Endothelial cell of umbilical vein (primary cell): ENCODE results near the gene NPLOC4. TPM values are rescaled to one million over a fixed set of nuclear protein-coding genes. Genes with fewer than 3 reads are reported as not detected.
"Not testable (repeated sequence)": the region's sequence is repeated elsewhere in the genome, so short reads cannot be mapped to it uniquely, and the experiment has no call there.

Experiments used
- BruUV-seq: library from RNA; stranded (reverse); fragments of 400-500 nt; replicated peaks from 2 replicates; lab custom pipeline; 2021; lab: Mats Ljungman, UMichigan
- CTCF ChIA-PET: fragments of 300-600, 350-600 bp; sonication (Branson Sonifier 250); formaldehyde crosslinking; loops from one replicate; lab custom pipeline; 2021; ENCODE audit warnings: antibody characterized with exemption, inconsistent platforms; lab: Charles Lee
- POLR2A ChIA-PET: fragments of 300-600, 350-600 bp; sonication (Branson Sonifier 250); formaldehyde crosslinking; loops from one replicate; lab custom pipeline; 2021; ENCODE audit warnings: antibody characterized with exemption, inconsistent platforms; lab: Charles Lee
- DNase-seq: peaks from one replicate; pipeline ENCODE4 v3.0.0-alpha.2; 2011; ENCODE audit warnings: low read depth, low spot score
- FAIRE-seq: peaks from 2 replicates; lab custom pipeline; 2011; peaks lifted over from hg19 to GRCh38; lab: Jason Lieb, UNC
- H2AFZ ChIP-seq: 2 replicates; pipeline ENCODE4 v1.6.0; 2012; ENCODE audit warnings: low read depth, low read length, control low read depth, inconsistent platforms
- H3K27ac ChIP-seq: 2 replicates; pipeline ENCODE4 v1.5.1; 2011; ENCODE audit warnings: low read depth, mild to moderate bottlenecking, control low read depth, low read length, moderate library complexity; ENCODE audit not compliant: insufficient read depth
- H3K27me3 ChIP-seq, 2 experiments: 2 replicates each; pipeline versions ENCODE4 v1.6.0 to v1.6.1; 2011; ENCODE audit warnings: low read length in 2 of 2, mixed read lengths in 1 of 2; ENCODE audit not compliant: control insufficient read depth in 2 of 2, insufficient read depth in 2 of 2
- H3K36me3 ChIP-seq, 2 experiments: 2 replicates in 1 of 2; 3 replicates in 1 of 2; pipeline ENCODE4 v1.5.1; 2011; ENCODE audit warnings: low read length in 2 of 2, mild to moderate bottlenecking in 1 of 2, moderate library complexity in 1 of 2; ENCODE audit not compliant: control insufficient read depth in 2 of 2, insufficient read depth in 2 of 2; ENCODE audit errors: extremely low read depth in 1 of 2
- H3K4me1 ChIP-seq: 3 replicates; pipeline ENCODE4 v1.5.1; 2011; ENCODE audit warnings: mild to moderate bottlenecking, low read length; ENCODE audit not compliant: control insufficient read depth, insufficient read depth; ENCODE audit errors: extremely low read depth
- H3K4me2 ChIP-seq: 2 replicates; pipeline ENCODE4 v1.6.1; 2011; ENCODE audit warnings: low read length, control low read depth, mixed read lengths; ENCODE audit not compliant: insufficient read depth
- H3K4me3 ChIP-seq, 3 experiments: fragments of 200-600 bp in 1 of 3; sonication (generic), shearing (Covaris generic) in 1 of 3; replicated peaks in 1 of 3; 2 replicates each; pipeline ENCODE4 v1.5.1; 2011 to 2016; ENCODE audit warnings: control low read depth in 3 of 3, low read length in 3 of 3, mild to moderate bottlenecking in 2 of 3, inconsistent platforms in 1 of 3, low read depth in 1 of 3, moderate library complexity in 1 of 3; ENCODE audit not compliant: insufficient read depth in 1 of 3
- H3K79me2 ChIP-seq: 2 replicates; pipeline ENCODE4 v1.6.0; 2012; ENCODE audit warnings: low read length, inconsistent platforms; ENCODE audit not compliant: control insufficient read depth, insufficient read depth
- H3K9ac ChIP-seq: replicated peaks from 2 replicates; pipeline ENCODE3; 2011; ENCODE audit warnings: low read length, control low read depth; ENCODE audit not compliant: insufficient read depth; ENCODE audit errors: extremely low read depth
- H3K9me1 ChIP-seq: replicated peaks from 3 replicates; pipeline ENCODE4 v1.6.0; 2011; ENCODE audit warnings: mild to moderate bottlenecking, low read length; ENCODE audit not compliant: control insufficient read depth, insufficient read depth; ENCODE audit errors: extremely low read depth
- H3K9me3 ChIP-seq: replicated peaks from 2 replicates; pipeline ENCODE4 v1.5.1; 2012; ENCODE audit warnings: low read length, inconsistent platforms; ENCODE audit not compliant: control insufficient read depth, insufficient read depth
- H4K20me1 ChIP-seq: replicated peaks from 2 replicates; pipeline ENCODE3; 2011; ENCODE audit warnings: mild to moderate bottlenecking, low read length; ENCODE audit not compliant: control insufficient read depth, insufficient read depth; ENCODE audit errors: extremely low read depth
- CTCF ChIP-seq, 2 donors: IDR thresholded peaks; 1 replicate in 1 of 2; 2 replicates in 1 of 2; pipeline ENCODE4 v1.5.1; 2011; ENCODE audit warnings: low read length in 2 of 2, mild to moderate bottlenecking in 2 of 2, moderate library complexity in 2 of 2, control low read depth in 1 of 2, inconsistent platforms in 1 of 2, low read depth in 1 of 2; ENCODE audit not compliant: insufficient read depth in 1 of 2; ENCODE audit errors: extremely low read depth in 1 of 2
- EZH2 ChIP-seq: IDR thresholded peaks from 2 replicates; pipeline ENCODE4 v1.6.1; 2012; ENCODE audit warnings: borderline replicate concordance, low read depth, mild to moderate bottlenecking, moderate library complexity, low read length, inconsistent platforms; ENCODE audit not compliant: severe bottlenecking
- FOS ChIP-seq: IDR thresholded peaks from 2 replicates; pipeline ENCODE4 v1.6.1; 2011; ENCODE audit warnings: mild to moderate bottlenecking, low read length, moderate library complexity, borderline replicate concordance; ENCODE audit not compliant: insufficient read depth
- GATA2 ChIP-seq: IDR thresholded peaks from 2 replicates; pipeline ENCODE4 v1.7.0; 2011; ENCODE audit warnings: low read depth, mild to moderate bottlenecking, moderate library complexity, mixed read lengths, low read length; ENCODE audit not compliant: insufficient read length, insufficient read depth
- JUN ChIP-seq: IDR thresholded peaks from 2 replicates; pipeline ENCODE4 v1.6.1; 2011; ENCODE audit warnings: borderline replicate concordance, low read depth; ENCODE audit not compliant: insufficient read length, insufficient read depth
- MAX ChIP-seq: IDR thresholded peaks from 2 replicates; pipeline ENCODE4 v1.6.1; 2011; ENCODE audit not compliant: insufficient read depth, insufficient read length
- MYC ChIP-seq: IDR thresholded peaks from one replicate; pipeline ENCODE4 v1.6.1; 2011; ENCODE audit warnings: mild to moderate bottlenecking, low read depth, low read length
- POLR2A ChIP-seq: IDR thresholded peaks from 2 replicates; pipeline ENCODE4 v1.6.1; 2012; ENCODE audit warnings: low read depth, mild to moderate bottlenecking, control low read depth, low read length
- POLR2AphosphoS5 ChIP-seq: IDR thresholded peaks from 2 replicates; pipeline ENCODE4 v1.6.1; 2012; ENCODE audit warnings: low read depth, mild to moderate bottlenecking, control low read depth, low read length, moderate library complexity; ENCODE audit not compliant: insufficient read depth
- dilution Hi-C: fragments of 300-500 bp; cut with MboI; formaldehyde crosslinking; loops from one replicate; pipeline ENCODE4 v1.15.0; 2019; ENCODE audit warnings: low sequenced_read_pairs; ENCODE audit not compliant: extremely low pct_ligation_motif_present
- intact Hi-C: fragments of 100-400 bp; cut with micrococcal nuclease; formaldehyde crosslinking; loops from one replicate; pipeline ENCODE4 v1.10.0; 2022
- polyA plus RNA-seq, 4 experiments: library from polyadenylated mRNA; depleted of rRNA in 3 of 4; stranded (reverse) in 3 of 4; unstranded in 1 of 4; fragments of >200 nt; gene quantifications; 2 replicates each; pipeline versions ENCODE4 v1.2.1 to v1.2.3, GENCODE V29; 2011 to 2012; ENCODE audit warnings: missing spikeins in 1 of 4
- total RNA-seq: library from RNA; stranded (reverse); gene quantifications from 2 replicates; pipeline ENCODE4 v1.2.3, GENCODE V29; 2021

Gene NPLOC4
- total and polyA plus RNA-seq, 2 donors (not counting 3 experiments of a cell fraction or from before 2014, with no cell fraction given): 150 to 175 TPM

- H3K36me3 ChIP-seq: no peaks in the 10 kb centered on the region
- TF ChIP-seq FOS: no peak
- TF ChIP-seq GATA2: no peak
- TF ChIP-seq CTCF (IDR thresholded peaks at IDR 0.05; ENCODE audit: extremely low read depth in 1 of 2, insufficient read depth in 1 of 2, low read depth in 1 of 2, low read length in 2 of 2): no peak
- TF ChIP-seq MAX: no peak
- TF ChIP-seq POLR2AphosphoS5: no peak
- TF ChIP-seq MYC: no peak
- no peak for TF ChIP-seq JUN
- TF ChIP-seq POLR2A: no peak
- TF ChIP-seq EZH2: no peak
- BruUV-seq: no TSS peak
- intact Hi-C loops: no loop called here
- DNase-seq (no peak), FAIRE-seq (no peak)
- H3K9me1 ChIP-seq: no peaks in the 10 kb centered on the region
- no peak overlapping the region for H2AFZ ChIP-seq
- peaks cover 3% of the 10 kb centered on the region for H3K4me1 ChIP-seq
- POLR2A ChIA-PET: no interaction called here
- no peaks in the 10 kb centered on the region for H3K9me3 ChIP-seq
- H3K27me3 ChIP-seq: peaks cover 5 to 18% of the 10 kb centered on the region in 2 experiments
- dilution Hi-C loops: no loop called here
- H3K79me2 ChIP-seq: no peaks in the 10 kb centered on the region
- H3K4me2 ChIP-seq: no peak overlapping the region
- no peak overlapping the region for H3K27ac ChIP-seq
- H4K20me1 ChIP-seq: no peaks in the 10 kb centered on the region
- H3K4me3 ChIP-seq: no peak overlapping the region
- H3K9ac ChIP-seq: no peak overlapping the region
- CTCF ChIA-PET: no interaction called here
Observed at GRCh38 chr17:81532490-81533287, 104.2 kb downstream of the NPLOC4 start.

- FAIRE-seq, POLR2A ChIA-PET, H3K9ac ChIP-seq, H3K27ac ChIP-seq, intact Hi-C loops, H3K9me1 ChIP-seq, H3K4me3 ChIP-seq, dilution Hi-C loops, DNase-seq, H3K4me1 ChIP-seq, H3K4me2 ChIP-seq, H4K20me1 ChIP-seq, CTCF ChIA-PET, BruUV-seq, H3K9me3 ChIP-seq, H3K36me3 ChIP-seq, H3K79me2 ChIP-seq, H2AFZ ChIP-seq: not testable (repeated sequence)
- H3K27me3 ChIP-seq: peaks cover 5 to 12% of the 10 kb centered on the region in 2 experiments
Observed at GRCh38 chr17:81531998-81532404, 104.9 kb downstream of the NPLOC4 start.
